Heart left ventricle (tissue), 13 donors: ENCODE data around the gene MCM8.

Experiments
- POLR2A ChIP-seq, 2 donors: fragments of 450-650 bp; IDR thresholded peaks; one replicate each; pipeline ENCODE4 v1.6.1; 2017; ENCODE audit warnings: antibody characterized with exemption in 2 of 2, mild to moderate bottlenecking in 2 of 2, moderate library complexity in 2 of 2
- TF ChIP-seq, protein P1 (sequence below), 12 donors: fragments of 200-600 bp; sonication (generic) in 4 of 12; IDR thresholded peaks; one replicate each; pipeline versions ENCODE4 v1.5.0 to v1.8.0; 2018 to 2022; ENCODE audit warnings: antibody characterized with exemption in 12 of 12, mild to moderate bottlenecking in 5 of 12
- donor health status: ischemic (EF 13 %, LVEDD 7.1; RV severe dilation, severe dysfunction).
- donor health status: DM: no; HTN: yes; CAD: no.
- donor health status: DM: no; HTN: no; CAD: no.
- donor health status: ischemic (EF 25% LVEDD 6.9; RV normal size, moderate dysfunction).
- donor health status: ischemic (EF 25% LVEDD 5.7; RV mildly dilated, moderate dysfunction).
- donor health status: ischemic (EF 35%, LVEDD 5.7; RV mildly dilated, moderate dysfunction).
- donor health status: nonischemic (EF 11% LVEDD 7.7; RV severe dilation, severe dysfunction).
- donor health status: DM: yes; HTN: yes; CAD: no.
- donor health status: PGD.
- donor health status: ischemic (EF 29% LVEDD 5.4; RV normal size, mild dysfunction).
- donor health status: nonischemic (EF 23%, LVEDD 6.1; RV moderate dilation, normal function).

DNA sequence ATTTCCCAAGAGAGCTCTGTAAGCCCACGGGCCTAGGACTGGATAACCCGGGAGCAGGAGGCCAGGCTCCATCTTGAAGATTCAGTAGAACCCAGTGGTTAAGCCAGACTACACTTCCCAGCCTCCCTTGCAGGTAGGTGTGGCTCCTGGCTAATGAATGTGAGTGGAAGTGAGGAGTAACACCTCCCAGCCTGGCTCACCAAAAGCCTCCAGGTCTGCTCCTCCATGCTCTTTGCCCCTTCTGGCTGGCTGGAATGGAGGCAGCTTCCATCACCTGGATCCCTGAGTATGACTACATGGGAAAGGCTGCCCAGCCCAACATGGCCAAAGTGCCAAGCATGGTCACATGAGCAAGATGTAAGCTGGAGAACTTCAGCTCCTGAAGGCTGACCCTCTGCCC lies 93.7 kb downstream of the MCM8 start:
- TF ChIP-seq, protein P1, sequence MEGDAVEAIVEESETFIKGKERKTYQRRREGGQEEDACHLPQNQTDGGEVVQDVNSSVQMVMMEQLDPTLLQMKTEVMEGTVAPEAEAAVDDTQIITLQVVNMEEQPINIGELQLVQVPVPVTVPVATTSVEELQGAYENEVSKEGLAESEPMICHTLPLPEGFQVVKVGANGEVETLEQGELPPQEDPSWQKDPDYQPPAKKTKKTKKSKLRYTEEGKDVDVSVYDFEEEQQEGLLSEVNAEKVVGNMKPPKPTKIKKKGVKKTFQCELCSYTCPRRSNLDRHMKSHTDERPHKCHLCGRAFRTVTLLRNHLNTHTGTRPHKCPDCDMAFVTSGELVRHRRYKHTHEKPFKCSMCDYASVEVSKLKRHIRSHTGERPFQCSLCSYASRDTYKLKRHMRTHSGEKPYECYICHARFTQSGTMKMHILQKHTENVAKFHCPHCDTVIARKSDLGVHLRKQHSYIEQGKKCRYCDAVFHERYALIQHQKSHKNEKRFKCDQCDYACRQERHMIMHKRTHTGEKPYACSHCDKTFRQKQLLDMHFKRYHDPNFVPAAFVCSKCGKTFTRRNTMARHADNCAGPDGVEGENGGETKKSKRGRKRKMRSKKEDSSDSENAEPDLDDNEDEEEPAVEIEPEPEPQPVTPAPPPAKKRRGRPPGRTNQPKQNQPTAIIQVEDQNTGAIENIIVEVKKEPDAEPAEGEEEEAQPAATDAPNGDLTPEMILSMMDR (IDR thresholded peaks at IDR 0.05), result no peak
- no peak for TF ChIP-seq POLR2A (IDR thresholded peaks at IDR 0.05)
